ENCODE measurements around the gene C1orf226. TPM values are rescaled to one million over a fixed set of nuclear protein-coding genes. Genes with fewer than 3 reads are reported as not detected.

C1orf226 gene
- total RNA-seq (2021; fragmentation: NEBNext Ultra II Directional; extraction: Animal tissue kit (Norgen Biotek cat#: 25700)) (18.8 and 19.5 TPM in 2 replicates), polyA plus RNA-seq (2011; rRNA removed) (8.2 and 9.4 TPM in 2 replicates), polyA minus RNA-seq (2011; rRNA and poly(A)+ RNA removed) (10.7 and 14.9 TPM in 2 replicates)
- polyA plus RNA-seq (2011; cell fraction: cytosol; rRNA removed), result 5.7 TPM
- 17.6 TPM for polyA plus RNA-seq (2011; cell fraction: nucleus; rRNA removed)
- 9.5 to 13.0 TPM (median 11.5 TPM) in 4 replicates for polyA plus RNA-seq (2012, experiment 1 of 2)
- 14.5 TPM for polyA plus RNA-seq (2012, experiment 2 of 2)
- polyA plus RNA-seq (2013, experiment 1 of 2), result 6.7 TPM
- polyA plus RNA-seq (2013, experiment 2 of 2), result 6.6 TPM
- polyA minus RNA-seq (2011; cell fraction: cytosol; rRNA and poly(A)+ RNA removed), result 7.6 TPM
- 11.2 TPM for polyA minus RNA-seq (2011; cell fraction: nucleus; rRNA and poly(A)+ RNA removed)
- long read RNA-seq, experiment 1, partial matches to known transcripts, result 0 of 4 reads
- long read RNA-seq, experiment 1, other reads (novel, unspliced or antisense), result 4 of 4 reads
- long read RNA-seq, experiment 2, result 0 reads

- no peak within 1 kb of the TSS; a peak in 1 of 7 replicates for H3K9ac ChIP-seq (replicated peaks in 1 of 4; ENCODE audit: extremely low read depth in 1 of 4, low read depth in 3 of 4, low read length in 3 of 4)
- POLR2A ChIA-PET (ENCODE audit: partially characterized antibody), result interaction anchor here (1.0 to 2.0 kb wide), 2 partner anchors 9 kb away, joined by 3 to 6 read pairs; no protein-coding TSS in a partner anchor
- TF ChIP-seq RNF2 (IDR thresholded peaks at IDR 0.05; ENCODE audit: borderline replicate concordance, low read depth, low read length, missing control alignments, poor library complexity, severe bottlenecking) (no peak), E2F6 (IDR thresholded peaks at IDR 0.05) (no peak), NRF1 (IDR thresholded peaks at IDR 0.05; ENCODE audit: low read depth, low read length) (no peak), FOSL1 (IDR thresholded peaks at IDR 0.05; ENCODE audit: insufficient read depth, low read depth, low read length) (no peak)
- 0 out of 7 replicates have a peak, but pooled peaks cover 0 to 1% (median 0%) of the 10 kb centered on the region in 4 experiments for H3K4me1 ChIP-seq (replicated peaks in 1 of 4; ENCODE audit: control insufficient read depth in 3 of 4, insufficient read depth in 4 of 4, low read length in 3 of 4)
- H2BK5ac ChIP-seq (ENCODE audit: low read depth, low read length), result no peak within 1 kb of the TSS
- H3K4me2 ChIP-seq (ENCODE audit: insufficient read depth in 1 of 2, low read depth in 2 of 2, low read length in 2 of 2), result no peak within 1 kb of the TSS
- no peak within 1 kb of the TSS for H4K8ac ChIP-seq (ENCODE audit: extremely low read depth, insufficient read depth, low read length)
- no peak within 1 kb of the TSS for H2AK5ac ChIP-seq (ENCODE audit: low read depth, low read length)
- H3K36me3 ChIP-seq (ENCODE audit: control insufficient read depth in 2 of 4, insufficient read depth in 4 of 4, low read length in 3 of 4), result peaks cover 0 to 5% (median 2%) of the 10 kb centered on the region in 4 experiments; a peak in 1 of 8 replicates
- H2BK12ac ChIP-seq (ENCODE audit: low read depth, low read length), result no peak within 1 kb of the TSS
- H3K4ac ChIP-seq (replicated peaks; ENCODE audit: insufficient read length, low read depth, low read length), result no peak within 1 kb of the TSS
- H3K4me3 ChIP-seq (ENCODE audit: extremely low read depth in 1 of 4, insufficient read depth in 2 of 4, low read depth in 3 of 4, low read length in 4 of 4), result no peak within 1 kb of the TSS
- no peaks in the 10 kb centered on the region for H3K79me1 ChIP-seq (ENCODE audit: low read depth, low read length)
- no peak within 1 kb of the TSS for H2BK20ac ChIP-seq (ENCODE audit: low read length)
- 90% methylated on average over 3 of the region's 3 CpGs; no CpG with 5 or more reads in 1 of the 2 experiments for WGBS, 2 experiments (ENCODE audit: extremely low coverage in 1 of 2, insufficient coverage in 1 of 2, insufficient read length in 1 of 2, insufficient replicate concordance in 2 of 2, low coverage in 1 of 2, low lambda C conversion rate in 2 of 2, missing lambda C conversion rate in 1 of 2)
- FAIRE-seq (no peak), DNase-seq (ENCODE audit: low read depth in 1 of 2, low spot score in 2 of 2) (no peak)
- H4K91ac ChIP-seq (replicated peaks; ENCODE audit: insufficient read length, low read length), result no peak within 1 kb of the TSS
- no peak within 1 kb of the TSS for H3K27ac ChIP-seq (ENCODE audit: low read depth, low read length)
- H3K14ac ChIP-seq (ENCODE audit: insufficient read length), result no peak within 1 kb of the TSS
- no peak within 1 kb of the TSS for H2BK120ac ChIP-seq (replicated peaks; ENCODE audit: low read depth, low read length)
- no peak within 1 kb of the TSS for H3K23ac ChIP-seq (ENCODE audit: insufficient read length)
- no peaks in the 10 kb centered on the region for H3K27me3 ChIP-seq (replicated peaks in 1 of 4; ENCODE audit: control insufficient read depth in 3 of 4, extremely low read depth in 1 of 4, insufficient read depth in 3 of 4, low read length in 3 of 4)
- no peak within 1 kb of the TSS for H3K56ac ChIP-seq (replicated peaks; ENCODE audit: insufficient read length, low read depth, low read length)
- no peak within 1 kb of the TSS for H2AFZ ChIP-seq (ENCODE audit: low read length)
- H4K20me1 ChIP-seq (replicated peaks in 1 of 2; ENCODE audit: control insufficient read depth in 1 of 2, insufficient read depth in 2 of 2, low read length in 2 of 2), result no peaks in the 10 kb centered on the region
- H3K79me2 ChIP-seq (ENCODE audit: control insufficient read depth in 1 of 2, insufficient read depth in 2 of 2, low read length in 2 of 2), result no peaks in the 10 kb centered on the region
- no peaks in the 10 kb centered on the region for H3K23me2 ChIP-seq (ENCODE audit: low read depth, low read length)
- CTCF ChIA-PET (ENCODE audit: partially characterized antibody), result interaction anchor here (0.9 to 8.1 kb wide), 7 partner anchors 9 to 345 kb away, joined by 3 to 44 read pairs (median 6); no protein-coding TSS in a partner anchor
- H4K5ac ChIP-seq (ENCODE audit: insufficient read length, low read depth, low read length), result no peak within 1 kb of the TSS
- H2BK15ac ChIP-seq (ENCODE audit: low read length), result no peak within 1 kb of the TSS
- no peaks in the 10 kb centered on the region for H3K9me3 ChIP-seq (ENCODE audit: insufficient read depth in 2 of 2, low read depth in 1 of 2, low read length in 1 of 2)
- no peak within 1 kb of the TSS for H3K18ac ChIP-seq (ENCODE audit: extremely low read depth, low read length)
Observed at GRCh38 chr1:162381383-162381782, at the start of gene C1orf226. Gene C1orf226 (plus strand): TSS chr1:162381728. CDS start chr1:162381902, 174 bp downstream.

All from H1 (cell line).